Measurements from ENCODE around the gene RASA2.

- TF ChIP-seq POLR2A (IDR thresholded peaks at IDR 0.05): no peak
- TF ChIP-seq, protein P1, sequence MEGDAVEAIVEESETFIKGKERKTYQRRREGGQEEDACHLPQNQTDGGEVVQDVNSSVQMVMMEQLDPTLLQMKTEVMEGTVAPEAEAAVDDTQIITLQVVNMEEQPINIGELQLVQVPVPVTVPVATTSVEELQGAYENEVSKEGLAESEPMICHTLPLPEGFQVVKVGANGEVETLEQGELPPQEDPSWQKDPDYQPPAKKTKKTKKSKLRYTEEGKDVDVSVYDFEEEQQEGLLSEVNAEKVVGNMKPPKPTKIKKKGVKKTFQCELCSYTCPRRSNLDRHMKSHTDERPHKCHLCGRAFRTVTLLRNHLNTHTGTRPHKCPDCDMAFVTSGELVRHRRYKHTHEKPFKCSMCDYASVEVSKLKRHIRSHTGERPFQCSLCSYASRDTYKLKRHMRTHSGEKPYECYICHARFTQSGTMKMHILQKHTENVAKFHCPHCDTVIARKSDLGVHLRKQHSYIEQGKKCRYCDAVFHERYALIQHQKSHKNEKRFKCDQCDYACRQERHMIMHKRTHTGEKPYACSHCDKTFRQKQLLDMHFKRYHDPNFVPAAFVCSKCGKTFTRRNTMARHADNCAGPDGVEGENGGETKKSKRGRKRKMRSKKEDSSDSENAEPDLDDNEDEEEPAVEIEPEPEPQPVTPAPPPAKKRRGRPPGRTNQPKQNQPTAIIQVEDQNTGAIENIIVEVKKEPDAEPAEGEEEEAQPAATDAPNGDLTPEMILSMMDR (IDR thresholded peaks at IDR 0.05 in 4 of 5, conservative IDR thresholded peaks at IDR 0.05 in 1 of 5): peak in 1 of 5 experiments; percentile 8
These were observed 21.6 kb upstream of the RASA2 start for GRCh38 chr3:141465221-141465620.
